Endodermal cell (in vitro differentiated cells): ENCODE data around the gene ASPG. TPM values are rescaled to one million over a fixed set of nuclear protein-coding genes. Genes with fewer than 3 reads are reported as not detected.

ENCODE experiments used
- DNase-seq: peaks from one replicate; pipeline ENCODE4 v3.0.0-alpha.2; 2017
- H3K27ac ChIP-seq: 2 replicates; pipeline ENCODE4 v1.5.1; 2013; ENCODE audit warnings: mild to moderate bottlenecking, low read depth, low read length, moderate library complexity
- H3K27me3 ChIP-seq: 2 replicates; pipeline ENCODE4 v1.6.1; 2013; ENCODE audit warnings: mild to moderate bottlenecking, low read length, moderate library complexity; ENCODE audit not compliant: insufficient read depth, control insufficient read depth, poor library complexity, severe bottlenecking
- H3K36me3 ChIP-seq: 2 replicates; pipeline ENCODE4 v1.7.0; 2013; ENCODE audit warnings: mild to moderate bottlenecking, low read length, moderate library complexity; ENCODE audit not compliant: control insufficient read depth, insufficient read depth
- H3K4me1 ChIP-seq: one replicate; pipeline ENCODE4 v1.7.0; 2013; ENCODE audit warnings: low read length; ENCODE audit not compliant: control insufficient read depth, insufficient read depth
- H3K4me3 ChIP-seq: 2 replicates; pipeline ENCODE4 v1.5.1; 2013; ENCODE audit warnings: mild to moderate bottlenecking, low read length, moderate library complexity
- H3K9ac ChIP-seq: 2 replicates; pipeline ENCODE4 v1.6.1; 2013; ENCODE audit warnings: mild to moderate bottlenecking, low read length, moderate library complexity; ENCODE audit not compliant: poor library complexity, severe bottlenecking; ENCODE audit errors: extremely low read depth
- H3K9me3 ChIP-seq: 2 replicates; pipeline ENCODE4 v1.6.1; 2013; ENCODE audit warnings: mild to moderate bottlenecking, low read length, moderate library complexity; ENCODE audit not compliant: control insufficient read depth
- H3K27ac Mint-ChIP-seq: 2 replicates; pipeline ENCODE4 v1.8.0; 2020; ENCODE audit warnings: mixed read lengths
- H3K27me3 Mint-ChIP-seq: 2 replicates; pipeline ENCODE4 v1.8.0; 2021; ENCODE audit warnings: mild to moderate bottlenecking, mixed read lengths; ENCODE audit not compliant: insufficient read depth
- H3K36me3 Mint-ChIP-seq: 2 replicates; pipeline ENCODE4 v1.8.0; 2020; ENCODE audit warnings: low read depth, mixed read lengths
- H3K4me1 Mint-ChIP-seq: 2 replicates; pipeline ENCODE4 v1.8.0; 2020; ENCODE audit warnings: mixed read lengths
- H3K4me3 Mint-ChIP-seq: 2 replicates; pipeline ENCODE4 v1.8.0; 2020; ENCODE audit warnings: mild to moderate bottlenecking, moderate library complexity, mixed read lengths
- H3K9me3 Mint-ChIP-seq: 2 replicates; pipeline ENCODE4 v1.8.0; 2020; ENCODE audit warnings: mild to moderate bottlenecking, mixed read lengths
- WGBS, 2 experiments: methylation state at CpG; one replicate each; pipeline versions ENCODE4 v1.1.5 to v1.1.7; 2013; ENCODE audit warnings: missing lambda C conversion rate in 2 of 2, mixed read lengths in 1 of 2; ENCODE audit not compliant: insufficient coverage in 1 of 2, insufficient read length in 1 of 2; 5-methylcytosine and 5-hydroxymethylcytosine counted together
- total RNA-seq, 2 donors: library from RNA; stranded (reverse); fragmentation: NEBNext Ultra II Directional in 1 of 2; extraction: Animal tissue kit (Norgen Biotek cat#: 25700) in 1 of 2; gene quantifications; 2 replicates in 1 of 2; 3 replicates in 1 of 2; pipeline ENCODE4 v1.2.1, GENCODE V29; 2021
- TF ChIP-seq, protein P1 (sequence below): fragments of 200-600 bp; sonication (generic); conservative IDR thresholded peaks from 2 replicates; pipeline ENCODE4 v1.5.0; 2021; ENCODE audit warnings: antibody characterized with exemption, mild to moderate bottlenecking

ASPG gene
- total RNA-seq, 2 donors from 2014 or later: 0.71 to 1.4 TPM

DNA sequence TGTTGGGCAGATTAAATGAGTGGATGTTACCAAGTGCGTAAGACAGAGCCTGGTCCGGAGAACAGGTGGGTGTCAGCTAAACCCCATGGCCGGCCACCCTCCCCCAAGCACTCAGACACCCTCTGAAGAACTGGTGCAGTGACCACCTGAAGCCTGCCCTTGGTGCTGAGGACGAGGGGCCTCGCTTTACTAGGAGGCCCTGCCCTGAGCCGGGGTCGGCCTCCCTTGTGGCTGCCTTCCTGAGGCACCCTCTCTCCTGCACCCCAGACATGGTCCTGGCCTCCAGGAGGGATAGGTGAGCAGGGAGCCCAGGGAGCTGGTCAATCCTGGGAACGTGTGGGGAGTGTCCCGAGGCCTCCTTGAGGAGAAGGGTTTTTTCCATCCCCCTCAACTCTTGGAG, 48.0 kb downstream of the ASPG start:
- peaks cover 12% of the 10 kb centered on the region for H3K9me3 Mint-ChIP-seq
- no peak overlapping the region for H3K4me3 ChIP-seq
- 90 to 100% methylated on average over 2 to 9 of the region's 9 CpGs for WGBS, 2 experiments
- peaks cover 58% of the 10 kb centered on the region for H3K27me3 Mint-ChIP-seq
- H3K4me1 Mint-ChIP-seq: peaks cover 5% of the 10 kb centered on the region
- no peak overlapping the region for H3K4me3 Mint-ChIP-seq
- DNase-seq: peak; percentile 22
- peaks cover 53% of the 10 kb centered on the region for H3K27me3 ChIP-seq
- TF ChIP-seq, protein P1, sequence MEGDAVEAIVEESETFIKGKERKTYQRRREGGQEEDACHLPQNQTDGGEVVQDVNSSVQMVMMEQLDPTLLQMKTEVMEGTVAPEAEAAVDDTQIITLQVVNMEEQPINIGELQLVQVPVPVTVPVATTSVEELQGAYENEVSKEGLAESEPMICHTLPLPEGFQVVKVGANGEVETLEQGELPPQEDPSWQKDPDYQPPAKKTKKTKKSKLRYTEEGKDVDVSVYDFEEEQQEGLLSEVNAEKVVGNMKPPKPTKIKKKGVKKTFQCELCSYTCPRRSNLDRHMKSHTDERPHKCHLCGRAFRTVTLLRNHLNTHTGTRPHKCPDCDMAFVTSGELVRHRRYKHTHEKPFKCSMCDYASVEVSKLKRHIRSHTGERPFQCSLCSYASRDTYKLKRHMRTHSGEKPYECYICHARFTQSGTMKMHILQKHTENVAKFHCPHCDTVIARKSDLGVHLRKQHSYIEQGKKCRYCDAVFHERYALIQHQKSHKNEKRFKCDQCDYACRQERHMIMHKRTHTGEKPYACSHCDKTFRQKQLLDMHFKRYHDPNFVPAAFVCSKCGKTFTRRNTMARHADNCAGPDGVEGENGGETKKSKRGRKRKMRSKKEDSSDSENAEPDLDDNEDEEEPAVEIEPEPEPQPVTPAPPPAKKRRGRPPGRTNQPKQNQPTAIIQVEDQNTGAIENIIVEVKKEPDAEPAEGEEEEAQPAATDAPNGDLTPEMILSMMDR: no peak
- H3K36me3 Mint-ChIP-seq: no peaks in the 10 kb centered on the region
- H3K36me3 ChIP-seq: no peaks in the 10 kb centered on the region
- no peaks in the 10 kb centered on the region for H3K4me1 ChIP-seq
- H3K27ac Mint-ChIP-seq: no peak overlapping the region
- H3K9me3 ChIP-seq: peaks cover 4% of the 10 kb centered on the region
- H3K9ac ChIP-seq: no peak overlapping the region
- no peak overlapping the region for H3K27ac ChIP-seq

DNA sequence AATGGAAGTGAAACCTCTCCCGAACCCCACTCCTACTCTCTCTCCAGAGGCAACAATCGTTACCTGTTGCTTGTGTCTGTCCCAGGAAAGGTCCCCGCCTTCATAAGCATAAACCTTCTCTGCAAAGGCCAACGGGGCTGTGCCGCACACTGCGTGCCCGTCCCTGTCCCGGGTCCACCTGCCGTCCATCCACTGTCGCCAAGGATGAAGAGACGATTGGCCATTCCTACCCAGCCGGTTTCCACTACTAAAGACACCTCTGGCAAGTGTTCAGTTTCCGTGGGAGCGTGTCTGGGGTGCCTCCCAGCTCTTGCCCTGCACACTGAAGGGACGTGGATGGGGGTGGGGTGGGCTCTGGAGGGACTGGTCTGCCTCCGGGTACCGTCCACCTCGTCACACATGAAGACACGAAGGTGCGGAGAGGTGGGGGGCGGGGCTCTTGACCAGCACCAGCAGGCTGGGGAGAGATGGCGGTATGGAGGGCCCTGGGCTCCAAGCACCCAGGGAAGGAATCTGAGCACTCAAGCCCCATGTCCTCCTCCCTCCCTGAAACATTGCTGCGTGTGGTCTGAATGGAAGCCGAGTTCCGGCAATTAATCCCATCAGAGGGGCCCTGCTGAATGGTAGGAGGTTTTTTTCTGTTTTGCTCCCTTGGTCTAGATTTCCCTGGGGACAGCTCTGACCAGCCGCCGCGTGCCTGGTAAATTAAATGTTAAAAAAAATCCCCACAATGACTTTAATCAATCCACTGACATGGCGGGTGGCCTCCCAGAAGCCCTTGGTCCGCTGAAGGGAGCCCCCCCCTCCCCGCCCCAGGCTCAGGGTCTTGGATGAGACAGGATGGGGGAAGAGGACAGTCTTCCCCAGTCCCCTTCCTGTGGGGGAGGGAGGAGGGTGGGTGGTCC, 48.8 kb downstream of the ASPG start:
- peaks cover 9% of the 10 kb centered on the region for H3K9me3 Mint-ChIP-seq
- no peak overlapping the region for H3K27ac ChIP-seq
- H3K9me3 ChIP-seq: peaks cover 4% of the 10 kb centered on the region
- peaks cover 53% of the 10 kb centered on the region for H3K27me3 ChIP-seq
- H3K36me3 Mint-ChIP-seq: no peaks in the 10 kb centered on the region
- H3K27me3 Mint-ChIP-seq: peaks cover 57% of the 10 kb centered on the region
- 83 to 91% methylated on average over 13 to 29 of the region's 31 CpGs for WGBS, 2 experiments
- H3K4me1 ChIP-seq: no peaks in the 10 kb centered on the region
- H3K4me3 Mint-ChIP-seq: no peak overlapping the region
- no peak overlapping the region for H3K4me3 ChIP-seq
- H3K27ac Mint-ChIP-seq: no peak overlapping the region
- H3K9ac ChIP-seq: no peak overlapping the region
- peaks cover 5% of the 10 kb centered on the region for H3K4me1 Mint-ChIP-seq
- TF ChIP-seq, protein P1: no peak
- no peaks in the 10 kb centered on the region for H3K36me3 ChIP-seq
- peak; percentile 40 for DNase-seq

DNA sequence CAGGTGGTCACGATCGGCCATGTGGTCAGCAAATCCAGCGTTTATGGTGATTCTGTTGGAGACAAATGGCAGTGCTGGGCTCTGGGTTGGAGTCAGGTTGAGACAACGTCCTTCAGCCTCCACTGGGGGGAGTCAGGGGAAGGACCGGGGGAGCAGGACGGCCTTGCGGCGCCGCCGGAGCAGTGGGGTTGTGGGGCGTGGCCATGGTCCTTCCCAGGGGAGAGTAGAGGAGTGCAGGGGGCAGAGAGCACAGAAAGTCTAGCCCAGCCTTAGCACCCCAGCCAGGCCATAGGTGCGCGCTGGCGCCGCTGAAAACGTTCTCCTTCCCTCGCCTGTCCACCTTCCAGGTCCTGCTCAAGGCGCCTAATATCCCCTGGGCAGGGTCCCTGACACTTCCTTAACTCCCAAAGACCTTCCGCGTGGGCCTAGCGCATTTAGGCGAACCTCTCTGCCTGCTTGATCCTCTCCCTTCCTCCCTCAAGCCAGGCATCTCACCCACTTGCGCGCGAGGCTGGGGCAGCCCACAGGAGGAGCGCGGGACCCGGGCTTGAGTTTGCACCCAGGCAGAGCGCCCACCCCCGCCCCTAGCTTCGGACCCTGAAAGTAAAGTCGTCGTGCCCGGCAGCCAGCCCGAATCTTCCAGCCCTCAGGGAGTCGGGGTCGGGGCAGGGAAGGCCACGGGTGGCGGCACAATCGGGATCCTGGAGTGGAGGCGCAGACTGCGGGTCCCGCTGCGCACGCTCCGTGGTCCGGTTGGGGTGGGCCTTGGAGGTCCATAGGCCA, 49.8 kb downstream of the ASPG start:
- Mint-ChIP-seq H3K27me3 (peaks cover 54% of the 10 kb centered on the region), H3K4me1 (peaks cover 9% of the 10 kb centered on the region), H3K36me3 (no peaks in the 10 kb centered on the region), H3K27ac (no peak overlapping the region), H3K9me3 (no peaks in the 10 kb centered on the region), H3K4me3 (peak overlapping the region; percentile 48)
- H3K27ac ChIP-seq: no peak overlapping the region
- H3K4me3 ChIP-seq: peak overlapping the region; percentile 67
- peaks cover 53% of the 10 kb centered on the region for H3K27me3 ChIP-seq
- H3K9me3 ChIP-seq: no peaks in the 10 kb centered on the region
- H3K9ac ChIP-seq: no peak overlapping the region
- TF ChIP-seq, protein P1: peak; percentile 74
- DNase-seq: peak; percentile 90
- H3K4me1 ChIP-seq: peaks cover 4% of the 10 kb centered on the region
- 4 to 7% methylated on average over 4 to 47 of the region's 47 CpGs for WGBS, 2 experiments
- no peaks in the 10 kb centered on the region for H3K36me3 ChIP-seq
